Thyroid gland (tissue), 4 donors: Measurements from ENCODE around the gene KREMEN1.

Experiments used
- CTCF ChIP-seq, 6 experiments: fragments of 200-600 bp in 3 of 6; fragments of 450-650 bp in 3 of 6; sonication (generic) in 3 of 6; IDR thresholded peaks; one replicate each; pipeline ENCODE4 v1.5.1; 2016 to 2019; ENCODE audit warnings: antibody characterized with exemption in 6 of 6, mild to moderate bottlenecking in 2 of 6, inconsistent platforms in 1 of 6, moderate library complexity in 1 of 6
- POLR2A ChIP-seq, 2 donors: fragments of 450-650 bp; IDR thresholded peaks; one replicate each; pipeline ENCODE4 v1.6.1; 2017; ENCODE audit warnings: antibody characterized with exemption in 2 of 2, mild to moderate bottlenecking in 2 of 2, moderate library complexity in 1 of 2

- TF ChIP-seq CTCF (IDR thresholded peaks at IDR 0.05), result no peak
- no peak for TF ChIP-seq POLR2A (IDR thresholded peaks at IDR 0.05)
Observed at GRCh38 chr22:29190918-29191317, 118.1 kb downstream of the KREMEN1 start.
